WERI-Rb-1 (cell line): ENCODE data around the gene PTPRD.

Source experiments
- DNase-seq: peaks from one replicate; pipeline ENCODE4 v3.0.0-alpha.2; 2020
- H3K27ac ChIP-seq: fragments of 250-450 bp; sonication (Bioruptor Pico); 2 replicates; pipeline ENCODE4 v1.5.1; 2020; ENCODE audit warnings: mild to moderate bottlenecking, moderate library complexity
- H3K27me3 ChIP-seq: fragments of 250-450 bp; sonication (Bioruptor Pico); 2 replicates; pipeline ENCODE4 v1.5.1; 2021; ENCODE audit warnings: mild to moderate bottlenecking, low read depth, moderate library complexity; ENCODE audit not compliant: insufficient read depth, severe bottlenecking
- H3K36me3 ChIP-seq: fragments of 250-450 bp; sonication (Bioruptor Pico); 2 replicates; pipeline ENCODE4 v1.5.1; 2020; ENCODE audit warnings: mild to moderate bottlenecking, moderate library complexity
- H3K4me3 ChIP-seq: 2 replicates; pipeline ENCODE4 v1.5.1; 2011; ENCODE audit warnings: low read depth, mild to moderate bottlenecking, control low read depth, low read length
- H3K9me3 ChIP-seq: fragments of 250-450 bp; sonication (Bioruptor Pico); 2 replicates; pipeline ENCODE4 v1.5.1; 2021; ENCODE audit warnings: mild to moderate bottlenecking, moderate library complexity; ENCODE audit not compliant: severe bottlenecking
- TF ChIP-seq, protein P1 (sequence below): IDR thresholded peaks from 2 replicates; pipeline ENCODE4 v1.5.1; 2011; ENCODE audit warnings: low read depth, mild to moderate bottlenecking, control low read depth, inconsistent platforms, low read length

The PTPRD gene

DNA sequence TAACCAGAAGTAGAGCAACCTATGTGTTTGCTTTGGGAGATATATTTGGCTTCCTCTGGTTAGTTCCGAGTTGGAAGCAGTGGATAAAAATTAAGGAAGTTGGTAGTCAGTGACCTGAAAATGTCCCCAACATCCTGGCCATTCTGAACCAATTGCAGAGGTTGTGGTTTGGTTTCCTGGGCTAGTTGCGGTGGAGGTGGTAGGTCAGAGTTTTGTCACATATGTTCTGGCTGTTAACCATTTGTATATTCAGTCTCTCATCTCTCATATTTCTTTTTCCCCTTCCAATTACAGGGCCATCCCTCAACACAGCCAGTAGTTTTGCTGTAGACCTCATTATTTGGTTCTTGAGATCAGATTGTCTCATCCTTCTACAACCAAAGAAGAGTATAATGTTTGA, 1026.9 kb downstream of the PTPRD start:
- Histone ChIP-seq H3K4me3 (no peak overlapping the region), H3K9me3 (no peaks in the 10 kb centered on the region), H3K27me3 (no peaks in the 10 kb centered on the region), H3K36me3 (no peaks in the 10 kb centered on the region), H3K27ac (no peak overlapping the region)
- DNase-seq: no peak
- TF ChIP-seq, protein P1, sequence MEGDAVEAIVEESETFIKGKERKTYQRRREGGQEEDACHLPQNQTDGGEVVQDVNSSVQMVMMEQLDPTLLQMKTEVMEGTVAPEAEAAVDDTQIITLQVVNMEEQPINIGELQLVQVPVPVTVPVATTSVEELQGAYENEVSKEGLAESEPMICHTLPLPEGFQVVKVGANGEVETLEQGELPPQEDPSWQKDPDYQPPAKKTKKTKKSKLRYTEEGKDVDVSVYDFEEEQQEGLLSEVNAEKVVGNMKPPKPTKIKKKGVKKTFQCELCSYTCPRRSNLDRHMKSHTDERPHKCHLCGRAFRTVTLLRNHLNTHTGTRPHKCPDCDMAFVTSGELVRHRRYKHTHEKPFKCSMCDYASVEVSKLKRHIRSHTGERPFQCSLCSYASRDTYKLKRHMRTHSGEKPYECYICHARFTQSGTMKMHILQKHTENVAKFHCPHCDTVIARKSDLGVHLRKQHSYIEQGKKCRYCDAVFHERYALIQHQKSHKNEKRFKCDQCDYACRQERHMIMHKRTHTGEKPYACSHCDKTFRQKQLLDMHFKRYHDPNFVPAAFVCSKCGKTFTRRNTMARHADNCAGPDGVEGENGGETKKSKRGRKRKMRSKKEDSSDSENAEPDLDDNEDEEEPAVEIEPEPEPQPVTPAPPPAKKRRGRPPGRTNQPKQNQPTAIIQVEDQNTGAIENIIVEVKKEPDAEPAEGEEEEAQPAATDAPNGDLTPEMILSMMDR: no peak

DNA sequence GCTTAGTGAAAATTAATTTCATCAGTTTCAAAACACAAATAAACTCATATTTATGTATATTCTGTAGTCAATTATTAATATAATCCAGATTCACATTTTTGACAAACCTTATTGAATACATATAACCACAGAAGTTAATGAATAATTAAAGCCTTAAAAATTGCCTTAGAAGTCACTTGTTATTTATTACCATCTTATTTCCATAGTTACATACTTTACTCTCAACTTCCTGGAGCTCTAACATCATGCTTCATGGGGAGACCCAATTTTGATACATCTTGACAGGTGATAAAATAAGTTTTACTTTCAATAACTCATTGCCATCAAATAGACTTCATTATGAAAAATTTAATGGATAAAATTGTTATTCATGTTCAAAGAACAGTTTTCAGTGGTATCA, 1038.7 kb downstream of the PTPRD start:
- DNase-seq: no peak
- H3K27me3 ChIP-seq: no peaks in the 10 kb centered on the region
- H3K27ac ChIP-seq: no peak overlapping the region
- H3K36me3 ChIP-seq: no peaks in the 10 kb centered on the region
- TF ChIP-seq, protein P1: no peak
- no peaks in the 10 kb centered on the region for H3K9me3 ChIP-seq
- no peak overlapping the region for H3K4me3 ChIP-seq

DNA sequence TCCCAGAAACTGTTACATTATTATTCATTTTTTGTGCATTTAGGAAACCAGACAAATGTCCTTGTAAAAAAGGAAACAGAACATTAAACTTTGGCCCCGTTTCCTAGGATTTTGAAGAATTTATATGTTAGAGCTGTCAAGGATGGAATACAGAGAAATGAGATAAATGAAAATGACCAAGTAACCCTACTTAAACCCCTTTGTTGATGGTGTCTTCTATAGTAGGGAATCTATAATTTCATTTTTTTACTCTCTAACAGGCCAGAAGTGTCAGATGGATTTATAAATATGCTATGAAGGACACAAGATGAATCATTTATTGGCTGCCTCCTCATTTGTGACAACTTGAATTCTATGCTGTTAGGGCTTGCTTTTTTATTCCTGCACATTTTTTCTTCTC, 1047.1 kb downstream of the PTPRD start:
- no peak for DNase-seq
- Histone ChIP-seq H3K27ac (no peak overlapping the region), H3K36me3 (no peaks in the 10 kb centered on the region), H3K27me3 (no peaks in the 10 kb centered on the region), H3K4me3 (no peak overlapping the region), H3K9me3 (no peaks in the 10 kb centered on the region)
- TF ChIP-seq, protein P1: no peak

DNA sequence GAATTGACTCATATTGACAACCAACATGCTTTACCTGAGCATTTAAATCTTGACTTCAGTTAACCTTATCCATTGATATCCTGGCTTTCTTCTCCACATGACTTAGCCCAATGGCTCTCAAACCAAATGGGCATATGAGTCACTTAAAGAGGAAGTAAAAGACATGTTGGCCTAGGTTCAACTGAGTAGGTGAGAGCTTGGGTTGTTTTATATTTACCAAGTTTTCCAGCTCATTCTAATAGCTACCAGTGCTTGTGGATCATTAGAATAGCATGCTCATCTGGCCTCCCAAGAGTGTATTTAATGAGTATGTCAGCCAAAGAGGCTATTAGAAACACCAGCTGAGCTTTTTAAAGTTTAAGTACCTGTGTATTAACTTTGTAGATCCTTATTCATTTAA, 1049.0 kb downstream of the PTPRD start:
- Histone ChIP-seq H3K9me3 (no peaks in the 10 kb centered on the region), H3K27ac (no peak overlapping the region), H3K36me3 (no peaks in the 10 kb centered on the region), H3K27me3 (no peaks in the 10 kb centered on the region), H3K4me3 (no peak overlapping the region)
- TF ChIP-seq, protein P1: no peak
- no peak for DNase-seq

DNA sequence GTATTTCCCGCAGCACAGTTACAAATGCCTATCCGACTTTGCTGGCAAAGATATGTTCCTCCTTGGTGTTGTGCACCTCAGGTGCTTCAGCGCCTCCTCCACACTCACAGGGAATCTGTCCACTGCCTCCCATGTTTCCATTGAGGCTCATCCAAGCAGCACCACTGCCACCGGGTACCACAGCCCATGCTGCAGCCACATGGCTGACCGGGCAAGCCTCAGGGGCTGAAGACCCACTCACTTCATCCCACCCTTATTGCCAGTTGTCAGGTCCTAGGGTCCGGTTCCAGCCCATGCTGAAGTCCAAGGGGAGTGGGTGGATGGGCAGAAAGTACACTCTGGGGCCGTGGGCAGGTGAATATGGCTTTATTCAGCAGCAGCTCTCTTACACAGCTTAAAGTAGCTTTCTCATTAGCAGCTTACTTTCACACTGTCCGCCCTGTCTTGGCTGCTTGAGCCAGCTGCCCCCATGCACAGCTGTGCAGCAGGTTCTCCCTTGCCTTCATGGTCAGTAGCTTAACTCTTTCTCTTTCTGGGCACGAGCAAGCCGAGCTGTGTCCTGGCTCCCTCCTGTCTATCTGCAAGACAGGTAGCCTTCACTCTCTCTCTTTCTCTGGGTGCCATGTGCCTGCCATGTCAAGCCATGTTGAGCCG, 1052.3 kb downstream of the PTPRD start:
- TF ChIP-seq, protein P1: no peak
- Histone ChIP-seq H3K9me3 (no peaks in the 10 kb centered on the region), H3K27ac (no peak overlapping the region), H3K36me3 (no peaks in the 10 kb centered on the region), H3K27me3 (no peaks in the 10 kb centered on the region), H3K4me3 (no peak overlapping the region)
- peak; percentile 42 for DNase-seq

DNA sequence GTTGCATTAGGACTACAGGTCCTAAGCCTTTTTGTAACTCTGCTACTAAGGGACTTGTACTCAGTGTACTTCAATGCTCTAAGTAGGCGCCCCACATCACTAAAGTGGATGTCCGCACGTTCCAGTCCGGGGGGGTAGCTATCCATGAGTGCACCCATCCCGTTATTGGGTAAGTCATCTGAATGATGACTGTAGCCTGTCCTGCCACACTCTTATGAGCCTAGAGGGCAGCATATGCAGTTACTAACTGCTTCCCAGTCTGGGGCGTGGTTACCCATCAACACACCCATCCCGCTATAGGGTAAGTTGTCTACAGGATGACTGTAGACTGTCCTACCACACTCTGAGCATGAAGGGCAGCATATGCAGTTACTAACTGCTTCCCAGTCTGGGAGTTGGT, 1053.9 kb downstream of the PTPRD start:
- Histone ChIP-seq H3K9me3 (no peaks in the 10 kb centered on the region), H3K36me3 (no peaks in the 10 kb centered on the region), H3K27ac (no peak overlapping the region), H3K4me3 (no peak overlapping the region), H3K27me3 (no peaks in the 10 kb centered on the region)
- TF ChIP-seq, protein P1: no peak
- DNase-seq: no peak
